ENCODE data around the gene SLC7A14.
A peak's percentile ranks its signal among the peaks of the same experiment; 100 is the strongest.

Gene SLC7A14

GRCh38 chr3:170536712-170537111 lies 49.2 kb downstream of the SLC7A14 start:
- DNase-seq (ENCODE audit: low read depth in 2 of 2): no peak

GRCh38 chr3:170534227-170534626 lies 51.6 kb downstream of the SLC7A14 start:
- DNase-seq (ENCODE audit: low read depth in 2 of 2): no peak

GRCh38 chr3:170532573-170532972 lies 53.3 kb downstream of the SLC7A14 start:
- DNase-seq (ENCODE audit: low read depth in 2 of 2): no peak

- no peak for DNase-seq (ENCODE audit: low read depth in 2 of 2)
Measured at GRCh38 chr3:170531657-170532335, 54.1 kb downstream of the SLC7A14 start.

- no peak for DNase-seq (ENCODE audit: low read depth in 2 of 2)
Measured at GRCh38 chr3:170531054-170531453, 54.8 kb downstream of the SLC7A14 start.

GRCh38 chr3:170529912-170530311 lies 56.0 kb downstream of the SLC7A14 start:
- no peak for DNase-seq (ENCODE audit: low read depth in 2 of 2)

- DNase-seq (ENCODE audit: low read depth in 2 of 2): no peak
Measured at GRCh38 chr3:170529346-170529745, 56.5 kb downstream of the SLC7A14 start.

- no peak for DNase-seq (ENCODE audit: low read depth in 2 of 2)
Measured at GRCh38 chr3:170528726-170529125, 57.1 kb downstream of the SLC7A14 start.

- no peak for DNase-seq (ENCODE audit: low read depth in 2 of 2)
Measured at GRCh38 chr3:170524073-170524472, 61.8 kb downstream of the SLC7A14 start.

- DNase-seq (ENCODE audit: low read depth in 2 of 2): no peak
Measured at GRCh38 chr3:170523248-170523647, 62.6 kb downstream of the SLC7A14 start.

- DNase-seq (ENCODE audit: low read depth in 2 of 2): no peak
Measured at GRCh38 chr3:170522201-170522600, 63.7 kb downstream of the SLC7A14 start.

GRCh38 chr3:170520996-170521395 lies 64.9 kb downstream of the SLC7A14 start:
- no peak for DNase-seq (ENCODE audit: low read depth in 2 of 2)

GRCh38 chr3:170517242-170517945 lies 68.5 kb downstream of the SLC7A14 start:
- no peak for DNase-seq (ENCODE audit: low read depth in 2 of 2)

- no peak for DNase-seq (ENCODE audit: low read depth in 2 of 2)
Measured at GRCh38 chr3:170513642-170514041, 72.2 kb downstream of the SLC7A14 start.

- DNase-seq (ENCODE audit: low read depth in 2 of 2): no peak
Measured at GRCh38 chr3:170511371-170511770, 74.5 kb downstream of the SLC7A14 start.

GRCh38 chr3:170508839-170509238 lies 77.0 kb downstream of the SLC7A14 start:
- DNase-seq (ENCODE audit: low read depth in 2 of 2): no peak

GRCh38 chr3:170508291-170508690 lies 77.6 kb downstream of the SLC7A14 start:
- DNase-seq (ENCODE audit: low read depth in 2 of 2): no peak

GRCh38 chr3:170507063-170507462 lies 78.8 kb downstream of the SLC7A14 start:
- no peak for DNase-seq (ENCODE audit: low read depth in 2 of 2)

GRCh38 chr3:170506556-170506955 lies 79.3 kb downstream of the SLC7A14 start:
- no peak for DNase-seq (ENCODE audit: low read depth in 2 of 2)

GRCh38 chr3:170502297-170502696 lies 83.6 kb downstream of the SLC7A14 start:
- DNase-seq (ENCODE audit: low read depth in 2 of 2): peak; percentile 47 to 59

GRCh38 chr3:170500995-170501394 lies 84.9 kb downstream of the SLC7A14 start:
- DNase-seq (ENCODE audit: low read depth in 2 of 2): no peak

GRCh38 chr3:170500462-170500861 lies 85.4 kb downstream of the SLC7A14 start:
- no peak for DNase-seq (ENCODE audit: low read depth in 2 of 2)

GRCh38 chr3:170499562-170500156 lies 86.2 kb downstream of the SLC7A14 start:
- DNase-seq (ENCODE audit: low read depth in 2 of 2): peak in 1 of 2 experiments; percentile 33
